Breast epithelium (tissue), 4 donors: ENCODE measurements around the gene ATAD2B. TPM values are rescaled to one million over a fixed set of nuclear protein-coding genes. Genes with fewer than 3 reads are reported as not detected.

ENCODE experiments used
- DNase-seq, 2 donors: peaks; one replicate each; pipeline ENCODE4 v3.0.0-alpha.2; 2019; ENCODE audit warnings: low spot score in 2 of 2
- H3K27ac ChIP-seq, 2 donors: fragments of 200-600 bp; sonication (generic) in 1 of 2; one replicate each; pipeline ENCODE4 v1.5.1; 2016 to 2019; ENCODE audit warnings: mild to moderate bottlenecking in 1 of 2
- H3K27me3 ChIP-seq, 2 donors: fragments of 200-600 bp; sonication (generic) in 1 of 2; one replicate each; pipeline versions ENCODE4 v1.5.1 to v1.6.0; 2017 to 2019; ENCODE audit warnings: control low read depth in 1 of 2, mild to moderate bottlenecking in 1 of 2
- H3K36me3 ChIP-seq: fragments of 200-600 bp; one replicate; pipeline ENCODE4 v1.5.1; 2019
- H3K4me1 ChIP-seq, 2 donors: fragments of 200-600 bp; sonication (generic); one replicate each; pipeline ENCODE4 v1.5.1; 2016 to 2019; ENCODE audit warnings: control low read depth in 1 of 2
- H3K4me3 ChIP-seq, 3 donors: fragments of 200-600 bp; sonication (generic); 1 replicate in 2 of 3; 2 replicates in 1 of 3; pipeline ENCODE4 v1.5.1; 2016 to 2019; ENCODE audit warnings: mild to moderate bottlenecking in 3 of 3, moderate library complexity in 2 of 3
- H3K9me3 ChIP-seq, 2 donors: fragments of 200-600 bp; sonication (generic) in 1 of 2; one replicate each; pipeline ENCODE4 v1.5.1; 2016 to 2019; ENCODE audit warnings: control low read depth in 1 of 2
- CTCF ChIP-seq, 3 donors: fragments of 450-650 bp; IDR thresholded peaks; one replicate each; pipeline ENCODE4 v1.5.1; 2016 to 2017; ENCODE audit warnings: antibody characterized with exemption in 3 of 3, mild to moderate bottlenecking in 3 of 3, moderate library complexity in 3 of 3
- POLR2A ChIP-seq: fragments of 450-650 bp; IDR thresholded peaks from one replicate; pipeline ENCODE4 v1.6.1; 2016; ENCODE audit warnings: antibody characterized with exemption, mild to moderate bottlenecking, moderate library complexity
- POLR2AphosphoS5 ChIP-seq, 3 donors: sonication (generic); formaldehyde crosslinking; IDR thresholded peaks; one replicate each; pipeline ENCODE4 v1.6.1; 2017; ENCODE audit warnings: antibody characterized with exemption in 3 of 3
- intact Hi-C: fragments of 100-400 bp; cut with DNase I; formaldehyde crosslinking; loops from one replicate; pipeline ENCODE4 v1.15.1; 2023; ENCODE audit warnings: low total_unique reads
- total RNA-seq, 3 donors: library from RNA; depleted of rRNA; stranded (reverse); fragments of >200 nt; gene quantifications; one replicate each; pipeline ENCODE4 v1.1.0, GENCODE V29; 2016

Gene ATAD2B
- total RNA-seq, 3 donors from 2014 or later, result 22.6 to 48.1 (median 34.4) TPM

DNA sequence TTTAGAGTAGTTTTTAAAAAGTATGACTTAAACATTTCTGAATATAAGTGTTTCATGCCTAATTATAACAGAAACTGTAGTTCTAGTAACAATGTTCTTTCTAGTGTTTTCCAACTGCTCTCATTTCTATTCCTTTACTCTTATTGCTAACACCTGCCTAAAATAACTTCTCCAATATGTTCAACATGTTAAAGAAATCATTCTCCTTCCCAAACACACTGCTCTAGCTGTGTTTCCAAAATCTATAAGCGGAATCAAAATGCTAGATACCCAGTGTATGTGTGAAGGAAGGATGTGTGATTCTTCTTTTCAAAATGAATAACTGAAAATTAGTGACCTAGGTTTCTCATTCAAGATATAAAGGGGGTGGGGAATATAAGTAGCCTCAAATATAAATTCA is 89.1 kb downstream of the ATAD2B start:
- Histone ChIP-seq H3K27ac (no peak overlapping the region), H3K27me3 (no peaks in the 10 kb centered on the region), H3K36me3 (no peaks in the 10 kb centered on the region), H3K4me3 (no peak overlapping the region), H3K4me1 (no peaks in the 10 kb centered on the region), H3K9me3 (no peaks in the 10 kb centered on the region)
- no peak for TF ChIP-seq POLR2AphosphoS5 (IDR thresholded peaks at IDR 0.05)
- no peak for TF ChIP-seq CTCF (IDR thresholded peaks at IDR 0.05)
- TF ChIP-seq POLR2A, result no peak
- intact Hi-C loops, result no loop called here
- DNase-seq, result no peak

GRCh38 chr2:23836971-23837565 is 89.9 kb downstream of the ATAD2B start:
- H3K9me3 ChIP-seq, result no peaks in the 10 kb centered on the region
- intact Hi-C loops, result no loop called here
- no peaks in the 10 kb centered on the region for H3K27me3 ChIP-seq
- no peak for DNase-seq
- no peaks in the 10 kb centered on the region for H3K36me3 ChIP-seq
- no peaks in the 10 kb centered on the region for H3K4me1 ChIP-seq
- no peak for TF ChIP-seq POLR2AphosphoS5 (IDR thresholded peaks at IDR 0.05)
- TF ChIP-seq CTCF (IDR thresholded peaks at IDR 0.05), result no peak
- no peak for TF ChIP-seq POLR2A
- H3K27ac ChIP-seq, result no peak overlapping the region
- no peak overlapping the region for H3K4me3 ChIP-seq

- no peaks in the 10 kb centered on the region for H3K9me3 ChIP-seq
- intact Hi-C loops, result no loop called here
- TF ChIP-seq POLR2AphosphoS5 (IDR thresholded peaks at IDR 0.05) (no peak), CTCF (IDR thresholded peaks at IDR 0.05) (no peak), POLR2A (no peak)
Observed at GRCh38 chr2:23836505-23836904, 90.4 kb downstream of the ATAD2B start.

DNA sequence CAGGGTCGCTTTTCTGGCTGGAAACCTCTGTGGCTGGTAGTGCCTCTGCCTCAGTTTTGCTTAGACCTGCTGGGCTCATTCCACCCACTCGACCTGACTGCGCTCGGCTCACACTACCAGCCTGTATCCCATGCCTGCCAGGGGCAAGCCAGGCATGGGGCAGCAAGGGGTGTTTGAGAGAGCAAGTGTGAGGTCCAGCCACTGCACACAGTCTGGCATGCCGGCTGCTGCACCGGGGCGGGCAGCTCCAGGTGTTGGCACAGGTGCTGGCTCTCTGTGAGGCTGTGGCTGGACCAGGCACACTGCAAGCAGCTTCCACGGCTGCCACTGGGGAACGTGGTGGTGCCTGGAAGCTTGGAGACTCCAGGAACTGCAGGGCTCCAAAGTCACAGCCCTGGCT is 90.9 kb downstream of the ATAD2B start:
- no peak for TF ChIP-seq POLR2A
- TF ChIP-seq POLR2AphosphoS5 (IDR thresholded peaks at IDR 0.05), result no peak
- TF ChIP-seq CTCF (IDR thresholded peaks at IDR 0.05), result no peak
- no peak for DNase-seq
- Histone ChIP-seq H3K4me1 (no peaks in the 10 kb centered on the region), H3K27me3 (no peaks in the 10 kb centered on the region), H3K27ac (no peak overlapping the region), H3K9me3 (no peaks in the 10 kb centered on the region), H3K4me3 (no peak overlapping the region), H3K36me3 (no peaks in the 10 kb centered on the region)
- intact Hi-C loops, result no loop called here

More at GRCh38 chr2:23836505-23836904, 90.4 kb downstream of the ATAD2B start:
- no peaks in the 10 kb centered on the region for H3K27me3 ChIP-seq
- H3K27ac ChIP-seq, result no peak overlapping the region
- H3K4me3 ChIP-seq, result no peak overlapping the region
- no peaks in the 10 kb centered on the region for H3K4me1 ChIP-seq
- no peak for DNase-seq
- H3K36me3 ChIP-seq, result no peaks in the 10 kb centered on the region

GRCh38 chr2:23835423-23835822 is 91.5 kb downstream of the ATAD2B start:
- no peak overlapping the region for H3K27ac ChIP-seq
- TF ChIP-seq POLR2AphosphoS5 (IDR thresholded peaks at IDR 0.05) (no peak), CTCF (IDR thresholded peaks at IDR 0.05) (no peak), POLR2A (no peak)
- intact Hi-C loops, result no loop called here

More at GRCh38 chr2:23835423-23835822, 91.5 kb downstream of the ATAD2B start:
- no peaks in the 10 kb centered on the region for H3K9me3 ChIP-seq
- no peaks in the 10 kb centered on the region for H3K27me3 ChIP-seq
- H3K4me1 ChIP-seq, result no peaks in the 10 kb centered on the region
- no peaks in the 10 kb centered on the region for H3K36me3 ChIP-seq
- no peak overlapping the region for H3K4me3 ChIP-seq
- no peak for DNase-seq
